ENCODE data around the gene RPL35A.
A peak's percentile ranks its signal among the peaks of the same experiment; 100 is the strongest.
"Not testable (repeated sequence)": the region's sequence is repeated elsewhere in the genome, so short reads cannot be mapped to it uniquely, and the experiment has no call there.

Gene RPL35A

DNA sequence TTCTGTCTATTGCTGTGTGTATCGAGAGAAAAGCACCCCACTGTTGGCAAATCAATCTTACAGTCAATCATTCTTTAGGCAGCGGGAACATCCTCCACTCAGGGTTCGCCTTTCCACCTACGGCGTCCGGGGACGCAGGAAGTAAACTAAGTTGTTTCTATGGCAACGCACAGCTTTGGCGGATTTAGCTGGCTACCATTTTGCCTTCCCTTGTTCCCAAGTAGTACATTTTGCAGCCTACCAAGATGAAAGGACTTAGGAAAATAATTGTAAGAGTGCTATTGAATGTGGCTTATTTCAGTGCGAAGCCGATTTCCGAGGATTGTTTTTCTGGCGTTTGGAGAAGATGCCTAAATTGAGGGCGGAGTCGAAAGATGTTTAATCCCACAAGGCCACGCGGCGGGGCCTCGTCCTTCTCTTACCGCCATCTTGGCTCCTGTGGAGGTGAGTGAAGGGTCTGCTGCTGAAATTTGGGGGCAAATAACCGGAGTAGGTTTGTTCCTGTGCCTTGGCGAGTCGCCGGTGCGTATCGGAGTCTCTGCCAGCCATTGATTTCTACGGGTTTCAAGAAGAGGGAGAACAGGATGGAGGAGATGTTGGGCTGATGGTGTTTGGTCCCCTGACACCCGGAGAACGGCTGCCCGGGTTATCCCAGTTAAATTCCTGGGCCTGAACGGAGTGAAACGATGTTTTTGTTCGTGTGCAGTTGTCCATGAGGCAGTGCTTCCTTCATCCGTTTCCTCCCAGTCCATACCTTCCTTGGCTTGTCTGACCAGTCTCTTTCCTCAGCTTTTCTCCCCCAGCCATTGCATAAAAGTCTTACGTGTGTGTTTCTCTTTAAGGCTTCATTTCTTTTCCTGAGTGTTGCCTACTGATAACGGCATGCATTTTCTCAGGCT is at the start of gene RPL35A:
RPL35A (plus strand) TSS at position 413 of the 899 bp plus-strand sequence. CDS start 778 bp downstream, outside the sequence.
- no peak for TF ChIP-seq ZFX (IDR thresholded peaks at IDR 0.05; ENCODE audit: borderline replicate concordance)
- TF ChIP-seq CTCF (IDR thresholded peaks at IDR 0.05), result no peak

DNA sequence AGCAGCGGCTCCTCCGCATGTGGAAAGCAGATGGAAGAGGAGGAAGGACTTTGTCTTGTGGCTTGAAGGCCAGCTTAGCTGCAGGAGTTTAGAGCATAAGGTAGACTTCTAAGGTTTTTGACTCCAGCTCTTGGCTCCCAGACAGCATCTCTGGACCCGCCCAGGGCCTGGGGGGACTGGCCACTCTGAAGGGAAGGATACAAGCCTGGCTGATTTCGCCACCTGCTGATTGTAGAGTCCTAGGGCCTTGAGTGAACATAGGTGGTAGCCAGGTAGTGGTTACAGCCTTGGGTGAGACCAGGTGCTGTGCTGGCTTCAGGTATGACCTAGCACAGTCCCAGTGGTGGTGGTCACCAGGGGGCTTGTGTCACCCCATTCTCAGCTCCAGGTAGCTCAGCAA is 48.4 kb upstream of the RPL35A start:
- no peak for TF ChIP-seq CTCF (IDR thresholded peaks at IDR 0.05)

More for the DNA sequence above, at the start of gene RPL35A:
- H3K27ac ChIP-seq, result peak within 1 kb of the TSS; percentile 89

DNA sequence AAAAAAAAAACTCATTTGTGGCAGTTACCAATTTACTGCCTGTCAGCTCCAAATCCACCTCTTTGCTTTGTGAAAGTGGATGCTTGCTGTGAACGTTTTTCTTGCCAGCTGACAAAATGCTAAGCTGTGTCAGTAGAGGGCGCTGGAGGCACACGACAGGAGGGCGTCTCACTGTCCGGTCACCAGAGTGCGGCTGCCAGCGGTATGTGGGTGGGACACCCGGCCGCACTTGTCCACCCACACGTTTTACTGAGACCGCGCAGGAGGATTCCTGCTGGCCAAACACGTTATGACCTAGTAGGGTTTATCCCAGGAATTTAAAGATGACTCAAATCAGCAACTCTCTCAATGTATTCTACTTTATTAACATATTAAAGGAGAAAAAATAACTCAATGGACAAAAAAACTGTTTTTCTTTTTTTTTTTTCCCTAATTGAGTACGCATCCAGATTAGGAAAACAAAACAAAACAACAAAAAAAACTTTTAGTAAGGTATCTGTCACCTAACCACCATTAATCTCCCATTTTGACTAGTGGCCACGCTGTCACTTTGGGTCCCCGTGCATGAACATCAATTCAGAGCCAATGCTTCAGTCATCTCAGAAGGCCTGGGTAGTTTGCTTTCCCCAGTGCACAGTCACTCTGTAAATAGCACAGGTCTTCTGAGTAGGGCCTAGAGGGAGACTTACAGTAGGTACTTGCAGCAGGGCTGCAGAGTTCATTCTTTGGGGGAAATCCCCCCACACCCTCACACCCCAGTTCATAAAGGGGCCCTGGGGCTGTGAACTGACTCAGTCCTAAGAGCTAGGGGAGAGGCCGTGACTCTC is 43.8 kb upstream of the RPL35A start:
- TF ChIP-seq CTCF (IDR thresholded peaks at IDR 0.05) (peak; percentile 98), ZFX (IDR thresholded peaks at IDR 0.05; ENCODE audit: borderline replicate concordance) (no peak)
- H3K27ac ChIP-seq, result no peak overlapping the region

More for the DNA sequence above, 48.4 kb upstream of the RPL35A start:
- H3K27ac ChIP-seq, result no peak overlapping the region

GRCh38 chr3:197906850-197907187 is 43.2 kb upstream of the RPL35A start:
- TF ChIP-seq CTCF (IDR thresholded peaks at IDR 0.05) (no peak), ZFX (IDR thresholded peaks at IDR 0.05; ENCODE audit: borderline replicate concordance) (no peak)
- H3K27ac ChIP-seq, result no peak overlapping the region

- no peak for TF ChIP-seq ZFX (IDR thresholded peaks at IDR 0.05; ENCODE audit: borderline replicate concordance)
- TF ChIP-seq CTCF (IDR thresholded peaks at IDR 0.05), result no peak
- H3K27ac ChIP-seq, result no peak overlapping the region
Measured at GRCh38 chr3:197907196-197907595, 42.8 kb upstream of the RPL35A start.

DNA sequence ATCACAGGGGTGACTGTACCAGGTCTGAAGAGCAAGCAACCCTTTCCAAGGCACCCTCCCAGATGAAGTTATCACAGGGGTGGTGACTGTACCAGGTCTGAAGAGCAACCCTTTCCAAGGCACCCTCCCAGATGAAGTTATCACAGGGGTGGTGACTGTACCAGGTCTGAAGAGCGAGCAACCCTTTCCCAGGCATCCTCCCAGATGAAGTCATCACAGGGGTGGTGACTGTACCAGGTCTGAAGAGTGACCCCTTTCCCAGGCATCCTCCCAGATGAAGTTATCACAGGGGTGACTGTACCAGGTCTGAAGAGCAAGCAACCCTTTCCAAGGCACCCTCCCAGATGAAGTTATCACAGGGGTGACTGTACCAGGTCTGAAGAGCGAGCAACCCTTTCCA is 41.4 kb upstream of the RPL35A start:
- H3K27ac ChIP-seq, result not testable (repeated sequence)

DNA sequence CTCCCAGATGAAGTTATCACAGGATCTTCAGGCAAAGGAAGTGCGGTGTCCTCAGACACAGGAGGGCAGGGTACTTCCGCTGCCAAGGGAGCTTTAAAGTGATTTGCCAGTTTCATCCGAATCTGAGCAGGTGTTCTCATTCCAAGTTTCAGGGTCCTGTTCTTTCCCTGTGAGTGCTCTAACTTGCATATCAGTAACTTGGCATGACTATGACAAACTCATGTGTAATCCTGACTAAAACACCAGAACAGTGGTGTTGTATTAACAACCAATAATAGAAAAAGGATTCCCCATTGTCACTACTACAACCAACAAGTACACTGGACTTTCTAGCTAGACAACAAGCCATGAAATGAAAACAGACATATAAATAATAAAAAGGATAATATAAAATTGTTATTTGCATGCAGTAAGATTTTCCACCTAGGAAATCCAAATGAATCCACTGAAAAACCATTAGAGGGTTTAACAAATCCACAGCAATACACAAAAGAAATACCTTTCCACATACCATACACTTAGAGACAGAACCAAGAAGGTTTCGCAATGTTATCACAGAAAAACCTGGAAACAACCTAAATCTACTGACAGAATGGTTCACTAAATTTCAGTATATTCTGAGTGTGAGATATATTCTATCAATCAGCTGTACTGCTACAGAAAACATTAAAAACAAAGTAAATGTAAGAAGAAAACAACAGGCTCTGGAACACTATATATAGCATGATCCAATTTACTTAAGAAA is 40.9 kb upstream of the RPL35A start:
- H3K27ac ChIP-seq, result no peak overlapping the region
- no peak for TF ChIP-seq CTCF (IDR thresholded peaks at IDR 0.05)
- no peak for TF ChIP-seq ZFX (IDR thresholded peaks at IDR 0.05; ENCODE audit: borderline replicate concordance)

All from 22Rv1 (cell line).